Left lung (tissue), 10 donors: ENCODE results near the gene DRC3. TPM values are rescaled to one million over a fixed set of nuclear protein-coding genes. Genes with fewer than 3 reads are reported as not detected.

Experiments
- ATAC-seq: fragments of 200-7000 bp; cut with Tn5 transposase; one replicate; pipeline ENCODE4 v1.9.1; 2020; ENCODE audit warnings: moderate library complexity
- DNase-seq, 4 donors: peaks; one replicate each; pipeline ENCODE4 v3.0.0-alpha.2; 2013 to 2020
- H3K27ac ChIP-seq, 2 donors: fragments of 200-600 bp; sonication (generic) in 1 of 2; one replicate each; pipeline versions ENCODE4 v1.5.0 to v1.8.0; 2020 to 2021
- H3K27me3 ChIP-seq, 2 donors: fragments of 200-600 bp; sonication (generic) in 1 of 2; one replicate each; pipeline versions ENCODE4 v1.5.0 to v1.8.0; 2020 to 2021
- H3K36me3 ChIP-seq, 2 donors: fragments of 200-600 bp; sonication (generic) in 1 of 2; one replicate each; pipeline versions ENCODE4 v1.5.0 to v1.8.0; 2020 to 2021
- H3K4me1 ChIP-seq, 2 donors: fragments of 200-600 bp; one replicate each; pipeline ENCODE4 v1.8.0; 2021
- H3K4me3 ChIP-seq, 2 donors: fragments of 200-600 bp; sonication (generic) in 1 of 2; one replicate each; pipeline versions ENCODE4 v1.5.0 to v1.8.0; 2020 to 2021; ENCODE audit warnings: mild to moderate bottlenecking in 1 of 2
- H3K9me3 ChIP-seq, 2 donors: fragments of 200-600 bp; sonication (generic) in 1 of 2; one replicate each; pipeline versions ENCODE4 v1.5.0 to v1.8.0; 2020 to 2021
- intact Hi-C, 2 donors: fragments of 100-400 bp; cut with DNase I; formaldehyde crosslinking; loops; one replicate each; pipeline versions ENCODE4 v1.11.2 to v1.14.2; 2022
- polyA plus RNA-seq, 6 donors: library from polyadenylated mRNA; unstranded; fragments of 120-200 nt; gene quantifications; one replicate each; pipeline ENCODE4 v1.2.1, GENCODE V29; 2013; ENCODE audit not compliant: insufficient read length in 6 of 6
- total RNA-seq, 2 donors: library from RNA; stranded (reverse); fragmentation: NEBNext Ultra II Directional; extraction: Animal tissue kit (Norgen Biotek cat#: 25700); gene quantifications; one replicate each; pipeline ENCODE4 v1.2.1, GENCODE V29; 2021
- TF ChIP-seq, protein P1 (sequence below), 2 donors: fragments of 200-600 bp; sonication (generic) in 1 of 2; IDR thresholded peaks; one replicate each; pipeline versions ENCODE4 v1.5.0 to v1.8.0; 2021; ENCODE audit warnings: antibody characterized with exemption in 2 of 2
- donor health status: DM: no; HTN: yes; CAD: no.
- donor health status: DM: no; HTN: no; CAD: no.

DRC3 gene
- total and polyA plus RNA-seq, 8 donors, result 3.6 to 22.8 (median 16.4) TPM

DNA sequence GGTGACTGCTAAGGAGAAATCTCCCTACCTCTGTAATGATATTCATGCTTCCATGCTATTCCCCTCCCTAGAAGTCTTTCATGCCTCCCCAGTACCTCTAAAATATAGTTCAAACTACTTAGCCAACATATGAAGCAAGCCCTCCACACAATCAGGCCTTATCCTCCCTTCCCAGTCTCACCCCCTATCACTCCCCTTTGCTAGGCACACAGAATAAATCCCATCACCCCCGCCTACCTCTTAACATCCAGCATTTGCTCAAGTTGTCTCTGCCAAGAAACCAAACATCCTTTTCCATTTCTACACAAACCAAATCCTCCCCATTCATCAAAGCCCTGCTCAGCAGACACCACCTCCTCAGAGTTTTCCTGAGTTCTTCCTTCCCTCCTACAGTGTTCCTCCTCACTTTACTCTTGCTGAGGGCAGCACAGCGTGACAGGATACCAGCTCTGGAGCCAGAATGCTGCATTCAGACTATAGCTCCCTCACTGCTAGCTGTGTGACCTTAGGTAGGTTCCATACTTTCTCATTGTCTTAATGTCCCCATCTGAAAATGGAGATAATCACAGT is 7.4 kb upstream of the DRC3 start:
- H3K27me3 ChIP-seq, result no peaks in the 10 kb centered on the region
- H3K4me1 ChIP-seq, result peaks cover under 1 to 26% of the 10 kb centered on the region in 2 donors
- DNase-seq (no peak), ATAC-seq (no peak)
- TF ChIP-seq, protein P1, sequence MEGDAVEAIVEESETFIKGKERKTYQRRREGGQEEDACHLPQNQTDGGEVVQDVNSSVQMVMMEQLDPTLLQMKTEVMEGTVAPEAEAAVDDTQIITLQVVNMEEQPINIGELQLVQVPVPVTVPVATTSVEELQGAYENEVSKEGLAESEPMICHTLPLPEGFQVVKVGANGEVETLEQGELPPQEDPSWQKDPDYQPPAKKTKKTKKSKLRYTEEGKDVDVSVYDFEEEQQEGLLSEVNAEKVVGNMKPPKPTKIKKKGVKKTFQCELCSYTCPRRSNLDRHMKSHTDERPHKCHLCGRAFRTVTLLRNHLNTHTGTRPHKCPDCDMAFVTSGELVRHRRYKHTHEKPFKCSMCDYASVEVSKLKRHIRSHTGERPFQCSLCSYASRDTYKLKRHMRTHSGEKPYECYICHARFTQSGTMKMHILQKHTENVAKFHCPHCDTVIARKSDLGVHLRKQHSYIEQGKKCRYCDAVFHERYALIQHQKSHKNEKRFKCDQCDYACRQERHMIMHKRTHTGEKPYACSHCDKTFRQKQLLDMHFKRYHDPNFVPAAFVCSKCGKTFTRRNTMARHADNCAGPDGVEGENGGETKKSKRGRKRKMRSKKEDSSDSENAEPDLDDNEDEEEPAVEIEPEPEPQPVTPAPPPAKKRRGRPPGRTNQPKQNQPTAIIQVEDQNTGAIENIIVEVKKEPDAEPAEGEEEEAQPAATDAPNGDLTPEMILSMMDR (IDR thresholded peaks at IDR 0.05), result no peak
- no peaks in the 10 kb centered on the region for H3K36me3 ChIP-seq
- no peaks in the 10 kb centered on the region for H3K9me3 ChIP-seq
- H3K27ac ChIP-seq, result no peak overlapping the region
- no peak overlapping the region for H3K4me3 ChIP-seq
- intact Hi-C loops, result no loop called here

DNA sequence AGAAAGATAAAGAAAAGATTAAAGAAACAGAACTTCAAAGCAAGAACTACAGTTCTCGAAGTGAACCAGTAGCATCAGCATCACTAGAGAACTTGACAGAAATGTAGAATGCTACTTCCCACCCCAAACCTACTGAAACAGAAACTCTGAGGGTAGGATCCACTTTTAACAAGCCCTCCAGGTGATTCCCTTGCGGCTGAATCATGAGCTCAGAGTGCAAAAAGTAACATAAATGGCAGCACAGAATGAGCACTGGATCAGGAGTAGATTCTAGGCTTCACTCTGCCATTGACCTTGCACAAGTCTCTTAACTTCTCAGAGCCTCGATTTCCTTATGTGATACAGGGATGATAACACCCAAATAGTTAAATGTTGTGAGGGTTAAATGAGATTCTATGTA is 6.3 kb upstream of the DRC3 start:
- TF ChIP-seq, protein P1 (IDR thresholded peaks at IDR 0.05), result no peak
- Histone ChIP-seq H3K36me3 (no peaks in the 10 kb centered on the region), H3K4me1 (peaks cover 5 to 32% of the 10 kb centered on the region in 2 donors), H3K4me3 (no peak overlapping the region), H3K27ac (no peak overlapping the region), H3K27me3 (no peaks in the 10 kb centered on the region), H3K9me3 (no peaks in the 10 kb centered on the region)
- no peak for DNase-seq
- intact Hi-C loops, result no loop called here
- no peak for ATAC-seq

- no peaks in the 10 kb centered on the region for H3K36me3 ChIP-seq
- peaks cover 11 to 43% of the 10 kb centered on the region in 2 donors for H3K4me1 ChIP-seq
- ATAC-seq, result peak; percentile 6
- intact Hi-C loops, result no loop called here
- no peaks in the 10 kb centered on the region for H3K27me3 ChIP-seq
- H3K4me3 ChIP-seq, result peak overlapping the region; percentile 86 to 95
- TF ChIP-seq, protein P1 (IDR thresholded peaks at IDR 0.05), result no peak
- H3K9me3 ChIP-seq, result no peaks in the 10 kb centered on the region
- H3K27ac ChIP-seq, result peak overlapping the region; percentile 83 to 94
- peak in 1 of 4 donors; percentile 52 for DNase-seq
These were observed 1.8 kb upstream of the DRC3 start for GRCh38 chr17:17970699-17971430.

DNA sequence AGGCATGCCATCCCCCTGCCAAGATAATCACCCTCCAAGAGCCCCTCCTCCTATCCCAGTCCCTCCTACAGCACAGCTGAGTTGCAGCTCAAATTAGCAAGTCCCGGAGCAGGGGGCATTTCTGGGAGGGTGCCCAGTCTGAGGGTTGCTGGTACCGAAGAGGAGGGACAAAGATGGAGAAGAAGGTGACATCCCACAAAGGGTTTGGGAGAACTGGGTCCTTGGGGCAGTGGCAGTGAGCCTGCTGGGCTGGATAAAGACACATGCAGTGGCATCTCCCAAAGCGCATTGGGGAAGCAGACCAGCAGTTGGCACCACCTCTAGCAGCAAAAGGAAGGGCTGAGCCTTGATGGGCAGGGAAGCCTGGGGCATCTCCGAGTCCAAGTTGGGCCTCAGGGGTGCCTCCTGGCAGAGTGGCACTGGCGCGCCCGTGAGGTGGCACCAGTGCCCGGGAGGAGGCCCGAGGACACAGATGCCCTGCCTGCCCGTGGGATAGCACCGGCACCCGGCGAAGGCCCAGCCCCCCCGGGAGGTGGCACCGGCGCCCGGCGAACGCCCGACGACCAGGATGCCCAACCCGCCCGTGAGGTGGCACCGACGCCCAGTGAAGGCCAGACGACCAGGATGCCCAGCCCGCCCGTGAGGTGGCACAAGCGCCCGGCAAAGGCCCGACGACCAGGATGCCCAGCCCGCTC is 1.1 kb upstream of the DRC3 start:
- H3K9me3 ChIP-seq, result no peaks in the 10 kb centered on the region
- H3K27me3 ChIP-seq, result no peaks in the 10 kb centered on the region
- peak; percentile 5 for ATAC-seq
- H3K4me3 ChIP-seq, result peak overlapping the region; percentile 86 to 95
- peak in 2 of 4 donors; percentile 40 to 90 for DNase-seq
- intact Hi-C loops, result no loop called here
- no peaks in the 10 kb centered on the region for H3K36me3 ChIP-seq
- TF ChIP-seq, protein P1 (IDR thresholded peaks at IDR 0.05), result no peak
- peaks cover 11 to 44% of the 10 kb centered on the region in 2 donors for H3K4me1 ChIP-seq
- peak overlapping the region; percentile 83 to 94 for H3K27ac ChIP-seq

DNA sequence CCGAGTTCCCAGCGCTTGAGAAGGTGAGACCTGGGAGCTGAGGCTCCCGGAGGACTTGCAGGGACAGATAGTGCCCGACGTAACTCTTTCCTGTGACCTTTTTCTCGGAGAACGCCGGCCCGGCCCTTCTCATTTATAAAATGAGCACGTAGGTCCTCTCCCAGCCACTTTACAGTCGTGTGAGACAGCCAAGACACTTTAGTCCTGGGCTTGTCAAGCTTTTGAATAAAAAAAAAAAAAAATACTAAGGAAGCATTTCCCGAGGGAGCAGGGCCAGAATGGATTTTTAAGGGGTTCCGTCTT is 241 bp downstream of the DRC3 start:
- Histone ChIP-seq H3K4me3 (peak overlapping the region; percentile 32 to 86), H3K36me3 (no peaks in the 10 kb centered on the region), H3K9me3 (no peaks in the 10 kb centered on the region), H3K27ac (peak overlapping the region in 1 of 2 donors; percentile 94), H3K4me1 (peaks cover 11 to 34% of the 10 kb centered on the region in 2 donors), H3K27me3 (no peaks in the 10 kb centered on the region)
- TF ChIP-seq, protein P1 (IDR thresholded peaks at IDR 0.05), result no peak
- ATAC-seq (no peak), DNase-seq (no peak)
- intact Hi-C loops, result no loop called here
